Loucy (cell line): ENCODE measurements around the gene RNF126.
"Not testable (repeated sequence)": the region's sequence is repeated elsewhere in the genome, so short reads cannot be mapped to it uniquely, and the experiment has no call there.

Experiments used
- H2AFZ ChIP-seq: fragments of 200-600 bp; sonication (generic); 2 replicates; pipeline ENCODE4 v1.6.0; 2016; ENCODE audit warnings: antibody characterized with exemption, mild to moderate bottlenecking, low read length, moderate library complexity
- H3F3A ChIP-seq: fragments of 200-600 bp; 2 replicates; pipeline ENCODE4 v1.6.0; 2016; ENCODE audit warnings: antibody characterized with exemption, low read depth, mild to moderate bottlenecking
- H3K27me3 ChIP-seq: fragments of 200-600 bp; sonication (generic); 2 replicates; pipeline ENCODE4 v1.6.1; 2014; ENCODE audit warnings: low read length, mild to moderate bottlenecking; ENCODE audit not compliant: insufficient read depth, poor library complexity, severe bottlenecking
- H3K36me3 ChIP-seq: fragments of 200-600 bp; sonication (generic); 2 replicates; pipeline ENCODE4 v1.6.1; 2016; ENCODE audit warnings: low read length; ENCODE audit not compliant: insufficient read depth
- H3K4me1 ChIP-seq: fragments of 200-600 bp; sonication (generic); 2 replicates; pipeline ENCODE4 v1.5.1; 2014; ENCODE audit warnings: low read length, mild to moderate bottlenecking; ENCODE audit not compliant: insufficient read depth, poor library complexity, severe bottlenecking
- H3K4me2 ChIP-seq: fragments of 200-600 bp; sonication (generic); 2 replicates; pipeline ENCODE4 v1.6.0; 2014; ENCODE audit warnings: antibody characterized with exemption, low read length, low read depth, mild to moderate bottlenecking; ENCODE audit not compliant: poor library complexity, severe bottlenecking
- H3K4me3 ChIP-seq: fragments of 200-600 bp; sonication (generic); 2 replicates; pipeline ENCODE4 v1.5.1; 2014; ENCODE audit warnings: low read length, mild to moderate bottlenecking, mixed read lengths; ENCODE audit not compliant: poor library complexity, severe bottlenecking
- H3K79me2 ChIP-seq: fragments of 200-600 bp; sonication (generic); 2 replicates; pipeline ENCODE4 v1.6.1; 2014; ENCODE audit warnings: low read length; ENCODE audit not compliant: insufficient read depth
- H3K9ac ChIP-seq: fragments of 200-600 bp; sonication (generic); 2 replicates; pipeline ENCODE4 v1.6.0; 2014; ENCODE audit warnings: mild to moderate bottlenecking, low read depth, low read length, moderate library complexity; ENCODE audit not compliant: poor library complexity, severe bottlenecking
- H3K9me2 ChIP-seq: fragments of 200-600 bp; sonication (generic); replicated peaks from 2 replicates; pipeline ENCODE4 v1.6.1; 2016; ENCODE audit warnings: low read depth, low read length, mixed read lengths
- H3K9me3 ChIP-seq: fragments of 200-600 bp; sonication (generic); 2 replicates; pipeline ENCODE4 v1.6.1; 2014; ENCODE audit warnings: mild to moderate bottlenecking, antibody characterized with exemption, low read length, low read depth; ENCODE audit not compliant: insufficient read depth
- H4K20me1 ChIP-seq: fragments of 200-600 bp; sonication (generic); 2 replicates; pipeline ENCODE4 v1.6.0; 2014; ENCODE audit warnings: antibody characterized with exemption, low read length, mild to moderate bottlenecking; ENCODE audit not compliant: insufficient read depth, poor library complexity, severe bottlenecking
- EZH2phosphoT487 ChIP-seq: fragments of 200-600 bp; IDR thresholded peaks from 2 replicates; pipeline ENCODE4 v1.6.1; 2018; ENCODE audit warnings: antibody characterized with exemption, mild to moderate bottlenecking, moderate library complexity, borderline replicate concordance
- TF ChIP-seq, protein P1 (sequence below): fragments of 200-600 bp; sonication (generic); conservative IDR thresholded peaks from 2 replicates; pipeline ENCODE4 v1.5.1; 2014; ENCODE audit warnings: mild to moderate bottlenecking, antibody characterized with exemption, low read length

RNF126 gene

DNA sequence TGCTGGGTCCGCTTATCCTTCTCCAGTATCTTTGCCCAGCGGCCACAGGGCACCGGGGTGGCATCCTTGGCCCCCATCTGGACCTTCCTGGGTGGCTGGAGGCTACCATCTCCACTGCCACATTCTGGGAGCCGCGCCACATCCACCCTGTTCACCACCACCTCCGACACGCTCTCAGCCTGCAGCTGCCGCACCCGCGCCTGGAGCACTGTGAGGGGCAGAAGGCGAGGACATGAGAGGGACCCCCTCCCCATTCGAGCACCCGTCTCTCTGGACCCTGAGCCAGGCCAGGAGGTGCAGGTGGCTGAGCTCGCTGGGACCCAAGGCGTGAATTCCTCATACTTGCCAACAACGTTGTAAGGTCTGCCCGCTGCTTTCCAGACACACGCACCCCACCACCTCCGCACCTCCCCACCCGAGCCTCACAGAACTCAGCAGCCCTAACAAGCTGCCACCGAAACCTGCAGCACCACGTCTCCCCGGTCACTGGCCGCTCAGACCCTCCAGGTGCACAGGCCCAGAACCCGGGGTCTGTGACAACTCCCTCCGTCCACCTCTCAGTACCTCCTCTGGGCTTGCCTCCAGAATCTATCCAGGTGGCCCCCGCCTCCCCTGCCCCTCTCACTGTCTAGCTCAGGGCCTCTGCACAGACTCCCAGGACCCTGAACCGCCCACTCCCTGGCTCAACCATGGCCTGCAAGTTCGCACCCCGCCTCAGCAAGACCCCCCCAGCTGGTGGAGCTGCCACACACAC is 32.9 kb downstream of the RNF126 start:
- Histone ChIP-seq H3K79me2 (peaks cover 37% of the 10 kb centered on the region), H3K36me3 (0 out of 2 replicates have a peak, but pooled peaks cover 5% of the 10 kb centered on the region), H4K20me1 (peaks cover 5% of the 10 kb centered on the region), H3K9ac (no peak overlapping the region), H3K4me1 (peaks cover 15% of the 10 kb centered on the region), H2AFZ (no peak overlapping the region), H3F3A (no peaks in the 10 kb centered on the region), H3K4me2 (peak overlapping the region; percentile 23), H3K9me2 (no peaks in the 10 kb centered on the region), H3K27me3 (no peaks in the 10 kb centered on the region), H3K9me3 (no peaks in the 10 kb centered on the region), H3K4me3 (no peak overlapping the region)
- TF ChIP-seq EZH2phosphoT487 = no peak
- TF ChIP-seq, protein P1, sequence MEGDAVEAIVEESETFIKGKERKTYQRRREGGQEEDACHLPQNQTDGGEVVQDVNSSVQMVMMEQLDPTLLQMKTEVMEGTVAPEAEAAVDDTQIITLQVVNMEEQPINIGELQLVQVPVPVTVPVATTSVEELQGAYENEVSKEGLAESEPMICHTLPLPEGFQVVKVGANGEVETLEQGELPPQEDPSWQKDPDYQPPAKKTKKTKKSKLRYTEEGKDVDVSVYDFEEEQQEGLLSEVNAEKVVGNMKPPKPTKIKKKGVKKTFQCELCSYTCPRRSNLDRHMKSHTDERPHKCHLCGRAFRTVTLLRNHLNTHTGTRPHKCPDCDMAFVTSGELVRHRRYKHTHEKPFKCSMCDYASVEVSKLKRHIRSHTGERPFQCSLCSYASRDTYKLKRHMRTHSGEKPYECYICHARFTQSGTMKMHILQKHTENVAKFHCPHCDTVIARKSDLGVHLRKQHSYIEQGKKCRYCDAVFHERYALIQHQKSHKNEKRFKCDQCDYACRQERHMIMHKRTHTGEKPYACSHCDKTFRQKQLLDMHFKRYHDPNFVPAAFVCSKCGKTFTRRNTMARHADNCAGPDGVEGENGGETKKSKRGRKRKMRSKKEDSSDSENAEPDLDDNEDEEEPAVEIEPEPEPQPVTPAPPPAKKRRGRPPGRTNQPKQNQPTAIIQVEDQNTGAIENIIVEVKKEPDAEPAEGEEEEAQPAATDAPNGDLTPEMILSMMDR = no peak

DNA sequence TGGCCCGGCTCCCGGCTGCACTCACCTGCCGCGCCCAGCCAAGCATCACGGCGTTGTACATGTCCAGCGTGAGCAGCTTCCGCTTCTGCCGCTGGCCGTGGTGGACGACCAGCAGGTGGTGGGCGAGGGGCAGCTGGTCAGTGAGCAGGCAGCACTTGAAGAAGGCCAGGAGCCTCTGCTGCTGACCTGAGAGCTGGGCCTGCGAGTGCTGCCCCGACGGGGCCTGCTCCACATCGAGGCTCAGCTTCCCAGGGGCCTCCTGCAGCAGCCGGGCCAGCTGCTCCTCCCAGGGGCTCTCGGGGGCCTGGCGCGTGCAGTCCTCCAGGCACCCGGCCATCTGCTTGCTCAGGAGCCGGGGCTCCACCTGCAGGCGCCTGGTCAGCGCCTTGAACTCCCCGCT is 33.5 kb downstream of the RNF126 start:
- H3K4me3 ChIP-seq, H3K9ac ChIP-seq, H3K9me3 ChIP-seq, H4K20me1 ChIP-seq, H3F3A ChIP-seq, H2AFZ ChIP-seq, H3K36me3 ChIP-seq, H3K27me3 ChIP-seq, H3K9me2 ChIP-seq: not testable (repeated sequence)
- Histone ChIP-seq H3K79me2 (peaks cover 37% of the 10 kb centered on the region), H3K4me2 (peak overlapping the region; percentile 24), H3K4me1 (peaks cover 15% of the 10 kb centered on the region)

DNA sequence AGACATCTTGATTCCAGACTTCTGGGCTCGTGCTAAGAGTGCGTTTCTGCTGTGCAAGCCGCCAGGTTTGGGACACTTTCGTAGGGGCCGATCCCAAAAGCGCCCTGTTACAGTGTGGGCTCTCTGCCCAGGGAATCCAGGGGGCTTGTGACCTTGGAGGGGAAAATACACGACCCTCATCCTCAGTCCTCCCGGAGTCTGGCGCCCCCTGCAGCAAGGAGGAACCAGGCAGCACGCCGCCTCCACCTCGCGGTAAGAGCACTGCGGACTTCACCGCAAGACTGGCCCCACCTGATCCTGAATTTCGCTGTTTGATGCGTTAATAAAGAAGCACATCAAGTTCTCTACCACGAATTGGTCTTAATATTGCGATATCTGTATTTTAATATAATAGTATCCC is 34.8 kb downstream of the RNF126 start:
- 0 out of 2 replicates have a peak, but pooled peaks cover 5% of the 10 kb centered on the region for H3K36me3 ChIP-seq
- TF ChIP-seq, protein P1 = peak; percentile 58
- no peak for TF ChIP-seq EZH2phosphoT487
- H3F3A ChIP-seq = no peaks in the 10 kb centered on the region

DNA sequence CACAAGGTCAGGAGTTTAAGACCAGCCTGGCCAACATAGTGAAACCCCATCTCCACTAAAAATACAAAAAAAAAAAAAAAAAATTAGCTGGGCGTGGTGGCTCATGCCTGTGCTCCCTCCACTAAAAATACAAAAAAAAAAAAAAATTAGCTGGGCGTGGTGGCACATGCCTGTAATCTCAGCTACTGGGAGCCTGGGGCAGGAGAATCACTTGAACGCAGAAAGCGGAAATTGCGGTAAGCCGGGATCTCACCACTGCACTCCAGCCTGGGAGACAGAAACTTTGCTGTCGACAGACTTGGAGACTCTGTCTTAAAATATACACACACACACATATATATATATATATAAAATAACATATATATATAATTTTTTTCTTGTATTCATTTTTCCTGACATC is 36.4 kb downstream of the RNF126 start:
- H3K9me2 ChIP-seq, H3K9me3 ChIP-seq, H3K27me3 ChIP-seq, H3K4me3 ChIP-seq, H3K36me3 ChIP-seq, H3K4me1 ChIP-seq, H2AFZ ChIP-seq, H3F3A ChIP-seq, H3K9ac ChIP-seq, H3K4me2 ChIP-seq, H4K20me1 ChIP-seq: not testable (repeated sequence)
- H3K79me2 ChIP-seq = peaks cover 23% of the 10 kb centered on the region; the same call in 1 of the 2 replicates

More for the DNA sequence above, 34.8 kb downstream of the RNF126 start:
- Histone ChIP-seq H3K9ac (no peak overlapping the region), H4K20me1 (peaks cover 5% of the 10 kb centered on the region), H3K79me2 (peaks cover 37% of the 10 kb centered on the region), H3K4me1 (peaks cover 9% of the 10 kb centered on the region), H3K27me3 (no peaks in the 10 kb centered on the region), H2AFZ (no peak overlapping the region), H3K4me3 (no peak overlapping the region), H3K9me2 (no peaks in the 10 kb centered on the region), H3K4me2 (no peak overlapping the region), H3K9me3 (no peaks in the 10 kb centered on the region)
